ENCODE data around the gene EDIL3.

The EDIL3 gene

DNA sequence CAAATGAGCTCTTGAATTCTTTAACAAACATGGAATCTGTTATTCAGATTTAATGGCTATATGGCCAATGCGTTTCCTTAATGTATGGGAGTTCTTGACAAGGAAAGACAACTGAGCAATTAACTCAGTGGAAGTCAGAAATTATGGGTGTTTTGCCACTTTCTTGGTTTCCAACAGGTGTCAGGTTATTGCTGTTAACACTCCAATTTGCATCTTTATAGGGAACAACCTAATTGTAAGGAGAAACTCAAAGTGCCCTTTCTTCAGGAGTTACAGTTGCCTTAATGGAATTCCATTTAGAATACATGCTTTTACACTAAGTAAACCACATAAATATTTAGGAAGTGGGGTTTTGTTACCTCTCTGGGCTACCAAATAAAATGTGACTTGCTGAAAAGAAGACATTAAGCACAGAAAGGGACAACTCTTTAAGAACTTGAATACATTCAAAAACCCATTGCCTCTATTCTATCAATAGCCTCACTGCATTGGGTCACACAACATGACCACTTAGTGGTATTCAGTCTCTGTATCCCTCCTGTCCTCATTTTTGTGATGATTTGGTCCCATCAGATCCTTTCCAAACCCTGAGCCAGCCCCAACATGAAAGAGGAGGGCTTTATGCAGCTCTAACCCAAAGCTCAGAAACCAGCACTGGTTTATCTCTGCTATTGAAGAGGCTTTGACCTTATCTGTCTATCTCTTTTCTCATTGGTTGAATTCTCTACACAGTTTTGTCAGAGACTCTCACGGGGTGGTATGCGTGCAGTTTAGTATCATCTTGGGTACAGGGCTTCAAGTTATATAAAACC is 118.7 kb downstream of the EDIL3 start:
- Histone ChIP-seq H3K27ac (ENCODE audit: low read depth in 2 of 2, low read length in 2 of 2) (no peak overlapping the region), H3K4me1 (ENCODE audit: control insufficient read depth in 2 of 2, insufficient read depth in 2 of 2, low read length in 2 of 2) (no peaks in the 10 kb centered on the region)

DNA sequence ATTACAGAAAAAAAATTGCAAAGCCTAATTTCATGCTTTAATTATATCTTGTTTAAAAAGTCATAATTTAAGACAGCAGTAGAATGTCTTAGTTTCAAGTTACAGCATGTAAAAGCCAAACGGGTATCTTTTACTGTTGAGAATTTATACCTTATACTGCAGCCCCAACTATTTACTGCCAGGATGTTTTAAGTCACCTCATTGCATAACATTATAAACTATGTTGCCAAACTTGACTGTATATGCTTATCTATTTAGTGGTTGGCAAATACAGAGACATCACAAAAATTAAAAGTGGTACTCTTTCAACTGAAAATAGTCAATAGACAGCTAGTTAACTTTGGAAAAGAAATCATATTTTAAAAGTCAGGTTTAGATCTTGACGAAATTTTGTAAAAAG is 119.5 kb downstream of the EDIL3 start:
- H3K27me3 ChIP-seq (ENCODE audit: control insufficient read depth in 2 of 2, insufficient read depth in 2 of 2, low read length in 2 of 2) = no peaks in the 10 kb centered on the region
- no peaks in the 10 kb centered on the region for H3K4me1 ChIP-seq (ENCODE audit: control insufficient read depth in 2 of 2, insufficient read depth in 2 of 2, low read length in 2 of 2)
- H3K9me3 ChIP-seq (ENCODE audit: control insufficient read depth in 2 of 2, low read length in 2 of 2) = no peaks in the 10 kb centered on the region
- H3K9ac ChIP-seq (ENCODE audit: low read depth in 1 of 2, low read length in 2 of 2) = no peak overlapping the region
- H3K36me3 ChIP-seq (ENCODE audit: control insufficient read depth in 2 of 2, insufficient read depth in 2 of 2, low read length in 2 of 2) = no peaks in the 10 kb centered on the region
- H3K27ac ChIP-seq (ENCODE audit: low read depth in 2 of 2, low read length in 2 of 2) = no peak overlapping the region
- H3K4me3 ChIP-seq (ENCODE audit: low read length in 2 of 2) = no peak overlapping the region

More for the DNA sequence above, 118.7 kb downstream of the EDIL3 start:
- Histone ChIP-seq H3K9me3 (ENCODE audit: control insufficient read depth in 2 of 2, low read length in 2 of 2) (no peaks in the 10 kb centered on the region), H3K27me3 (ENCODE audit: control insufficient read depth in 2 of 2, insufficient read depth in 2 of 2, low read length in 2 of 2) (no peaks in the 10 kb centered on the region), H3K36me3 (ENCODE audit: control insufficient read depth in 2 of 2, insufficient read depth in 2 of 2, low read length in 2 of 2) (no peaks in the 10 kb centered on the region), H3K9ac (ENCODE audit: low read depth in 1 of 2, low read length in 2 of 2) (no peak overlapping the region), H3K4me3 (ENCODE audit: low read length in 2 of 2) (no peak overlapping the region)

DNA sequence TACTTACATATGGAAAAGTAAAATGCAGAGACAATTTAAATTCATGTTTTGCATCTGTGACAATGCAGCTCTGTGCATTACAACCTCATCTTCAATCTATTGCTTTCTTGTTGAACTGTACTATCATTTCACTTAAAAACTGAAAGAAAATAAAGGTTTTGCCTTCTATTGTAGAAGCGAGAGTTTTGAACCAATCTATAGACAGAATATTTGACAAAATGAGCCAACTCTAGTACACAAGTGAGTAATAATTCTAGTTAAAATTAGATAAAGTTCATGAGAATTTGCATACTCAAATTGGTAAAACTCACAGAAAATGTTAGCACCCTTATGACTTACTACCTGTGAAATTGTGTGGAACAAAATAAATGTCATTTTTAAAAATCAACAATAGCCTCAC is 123.7 kb downstream of the EDIL3 start:
- peaks cover 0 to 4% of the 10 kb centered on the region in 2 donors for H3K4me1 ChIP-seq (ENCODE audit: control insufficient read depth in 2 of 2, insufficient read depth in 2 of 2, low read length in 2 of 2)
- H3K9ac ChIP-seq (ENCODE audit: low read depth in 1 of 2, low read length in 2 of 2) = no peak overlapping the region

DNA sequence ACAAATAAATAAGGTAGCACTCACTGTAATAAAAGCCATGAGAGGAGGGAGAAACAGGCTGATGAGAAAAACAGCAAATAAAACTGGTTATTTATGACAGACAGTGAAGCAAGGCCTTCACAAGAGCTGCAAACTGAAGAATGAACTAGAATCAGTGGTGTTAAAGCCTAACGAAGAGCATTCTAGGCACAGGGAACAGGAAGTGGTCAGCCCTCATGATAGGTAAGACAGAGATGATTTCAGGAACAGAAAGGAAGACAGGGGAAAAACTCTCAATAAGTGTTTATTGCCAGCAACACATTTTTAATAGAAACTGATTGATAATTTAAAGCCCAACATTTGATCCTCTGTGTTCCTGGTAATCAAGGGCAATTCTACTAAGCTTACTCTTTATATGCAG is 124.5 kb downstream of the EDIL3 start:
- no peaks in the 10 kb centered on the region for H3K36me3 ChIP-seq (ENCODE audit: control insufficient read depth in 2 of 2, insufficient read depth in 2 of 2, low read length in 2 of 2)
- H3K4me1 ChIP-seq (ENCODE audit: control insufficient read depth in 2 of 2, insufficient read depth in 2 of 2, low read length in 2 of 2) = peaks cover 0 to 6% of the 10 kb centered on the region in 2 donors
- no peak overlapping the region for H3K4me3 ChIP-seq (ENCODE audit: low read length in 2 of 2)
- H3K27me3 ChIP-seq (ENCODE audit: control insufficient read depth in 2 of 2, insufficient read depth in 2 of 2, low read length in 2 of 2) = no peaks in the 10 kb centered on the region
- no peak overlapping the region for H3K27ac ChIP-seq (ENCODE audit: low read depth in 2 of 2, low read length in 2 of 2)
- no peaks in the 10 kb centered on the region for H3K9me3 ChIP-seq (ENCODE audit: control insufficient read depth in 2 of 2, low read length in 2 of 2)
- H3K9ac ChIP-seq (ENCODE audit: low read depth in 1 of 2, low read length in 2 of 2) = no peak overlapping the region

More for the DNA sequence above, 123.7 kb downstream of the EDIL3 start:
- H3K36me3 ChIP-seq (ENCODE audit: control insufficient read depth in 2 of 2, insufficient read depth in 2 of 2, low read length in 2 of 2) = no peaks in the 10 kb centered on the region
- H3K9me3 ChIP-seq (ENCODE audit: control insufficient read depth in 2 of 2, low read length in 2 of 2) = no peaks in the 10 kb centered on the region
- H3K27me3 ChIP-seq (ENCODE audit: control insufficient read depth in 2 of 2, insufficient read depth in 2 of 2, low read length in 2 of 2) = no peaks in the 10 kb centered on the region
- no peak overlapping the region for H3K27ac ChIP-seq (ENCODE audit: low read depth in 2 of 2, low read length in 2 of 2)
- no peak overlapping the region for H3K4me3 ChIP-seq (ENCODE audit: low read length in 2 of 2)

GRCh38 chr5:84259283-84260045 is 125.2 kb downstream of the EDIL3 start:
- peaks cover 0 to 7% of the 10 kb centered on the region in 2 donors for H3K4me1 ChIP-seq (ENCODE audit: control insufficient read depth in 2 of 2, insufficient read depth in 2 of 2, low read length in 2 of 2)
- H3K9ac ChIP-seq (ENCODE audit: low read depth in 1 of 2, low read length in 2 of 2) = no peak overlapping the region
- H3K9me3 ChIP-seq (ENCODE audit: control insufficient read depth in 2 of 2, low read length in 2 of 2) = no peaks in the 10 kb centered on the region
- H3K27ac ChIP-seq (ENCODE audit: low read depth in 2 of 2, low read length in 2 of 2) = no peak overlapping the region
- no peaks in the 10 kb centered on the region for H3K36me3 ChIP-seq (ENCODE audit: control insufficient read depth in 2 of 2, insufficient read depth in 2 of 2, low read length in 2 of 2)
- no peaks in the 10 kb centered on the region for H3K27me3 ChIP-seq (ENCODE audit: control insufficient read depth in 2 of 2, insufficient read depth in 2 of 2, low read length in 2 of 2)
- no peak overlapping the region for H3K4me3 ChIP-seq (ENCODE audit: low read length in 2 of 2)

- H3K4me1 ChIP-seq (ENCODE audit: control insufficient read depth in 2 of 2, insufficient read depth in 2 of 2, low read length in 2 of 2) = peaks cover 0 to 7% of the 10 kb centered on the region in 2 donors
- H3K27me3 ChIP-seq (ENCODE audit: control insufficient read depth in 2 of 2, insufficient read depth in 2 of 2, low read length in 2 of 2) = no peaks in the 10 kb centered on the region
- no peak overlapping the region for H3K4me3 ChIP-seq (ENCODE audit: low read length in 2 of 2)
- H3K9ac ChIP-seq (ENCODE audit: low read depth in 1 of 2, low read length in 2 of 2) = no peak overlapping the region
- no peaks in the 10 kb centered on the region for H3K9me3 ChIP-seq (ENCODE audit: control insufficient read depth in 2 of 2, low read length in 2 of 2)
- no peak overlapping the region for H3K27ac ChIP-seq (ENCODE audit: low read depth in 2 of 2, low read length in 2 of 2)
- no peaks in the 10 kb centered on the region for H3K36me3 ChIP-seq (ENCODE audit: control insufficient read depth in 2 of 2, insufficient read depth in 2 of 2, low read length in 2 of 2)
Observed at GRCh38 chr5:84257061-84257460, 127.6 kb downstream of the EDIL3 start.

DNA sequence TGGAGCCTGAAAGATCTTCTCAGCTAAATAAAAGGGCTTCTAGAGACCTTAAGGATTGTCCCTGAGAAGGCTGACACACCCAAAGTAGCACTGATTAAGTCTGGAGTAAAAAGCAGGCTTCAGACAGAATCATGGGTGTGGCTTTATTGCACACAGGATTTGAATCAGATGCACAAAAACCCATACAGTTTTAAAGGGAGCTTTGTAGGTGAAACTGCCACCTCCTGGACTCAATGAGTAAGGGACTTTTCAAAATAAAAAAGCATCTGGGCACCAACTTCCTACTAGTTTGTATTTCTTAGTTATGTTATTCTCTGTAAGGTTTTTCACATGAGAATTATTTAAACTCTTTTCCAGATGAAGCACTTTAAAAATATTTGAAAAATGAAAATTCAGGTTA is 129.4 kb downstream of the EDIL3 start:
- H3K36me3 ChIP-seq (ENCODE audit: control insufficient read depth in 2 of 2, insufficient read depth in 2 of 2, low read length in 2 of 2) = no peaks in the 10 kb centered on the region

DNA sequence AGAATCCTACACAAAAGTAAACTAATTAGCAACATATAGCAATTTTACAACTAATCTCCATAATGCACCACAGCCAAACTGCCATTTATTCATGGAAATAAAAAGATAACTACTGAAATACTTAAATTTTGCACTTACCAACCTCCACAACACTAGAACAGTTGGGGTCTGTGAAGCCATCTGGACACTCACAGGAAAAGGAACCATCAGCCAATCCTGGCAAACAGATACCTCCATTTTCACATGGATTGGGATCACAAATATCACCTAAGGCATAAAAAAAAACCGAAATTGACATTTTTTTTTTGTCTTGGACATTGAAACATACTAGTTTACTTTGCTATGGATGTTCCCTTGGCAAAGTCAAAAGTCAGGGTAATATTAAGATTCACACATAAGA is 130.7 kb downstream of the EDIL3 start:
- Histone ChIP-seq H3K9me3 (ENCODE audit: control insufficient read depth in 2 of 2, low read length in 2 of 2) (no peaks in the 10 kb centered on the region), H3K9ac (ENCODE audit: low read depth in 1 of 2, low read length in 2 of 2) (no peak overlapping the region)

More for the DNA sequence above, 129.4 kb downstream of the EDIL3 start:
- H3K9ac ChIP-seq (ENCODE audit: low read depth in 1 of 2, low read length in 2 of 2) = no peak overlapping the region
- H3K27ac ChIP-seq (ENCODE audit: low read depth in 2 of 2, low read length in 2 of 2) = no peak overlapping the region
- no peak overlapping the region for H3K4me3 ChIP-seq (ENCODE audit: low read length in 2 of 2)
- H3K9me3 ChIP-seq (ENCODE audit: control insufficient read depth in 2 of 2, low read length in 2 of 2) = no peaks in the 10 kb centered on the region
- peaks cover 0 to 7% of the 10 kb centered on the region in 2 donors for H3K4me1 ChIP-seq (ENCODE audit: control insufficient read depth in 2 of 2, insufficient read depth in 2 of 2, low read length in 2 of 2)
- H3K27me3 ChIP-seq (ENCODE audit: control insufficient read depth in 2 of 2, insufficient read depth in 2 of 2, low read length in 2 of 2) = no peaks in the 10 kb centered on the region

GRCh38 chr5:84251503-84251902 is 133.2 kb downstream of the EDIL3 start:
- Histone ChIP-seq H3K9ac (ENCODE audit: low read depth in 1 of 2, low read length in 2 of 2) (no peak overlapping the region), H3K9me3 (ENCODE audit: control insufficient read depth in 2 of 2, low read length in 2 of 2) (no peaks in the 10 kb centered on the region), H3K27me3 (ENCODE audit: control insufficient read depth in 2 of 2, insufficient read depth in 2 of 2, low read length in 2 of 2) (no peaks in the 10 kb centered on the region), H3K4me3 (ENCODE audit: low read length in 2 of 2) (no peak overlapping the region), H3K27ac (ENCODE audit: low read depth in 2 of 2, low read length in 2 of 2) (no peak overlapping the region), H3K36me3 (ENCODE audit: control insufficient read depth in 2 of 2, insufficient read depth in 2 of 2, low read length in 2 of 2) (no peaks in the 10 kb centered on the region), H3K4me1 (ENCODE audit: control insufficient read depth in 2 of 2, insufficient read depth in 2 of 2, low read length in 2 of 2) (peaks cover 0 to 3% of the 10 kb centered on the region in 2 donors)

More for the DNA sequence above, 130.7 kb downstream of the EDIL3 start:
- H3K4me1 ChIP-seq (ENCODE audit: control insufficient read depth in 2 of 2, insufficient read depth in 2 of 2, low read length in 2 of 2) = peaks cover 0 to 3% of the 10 kb centered on the region in 2 donors
- H3K4me3 ChIP-seq (ENCODE audit: low read length in 2 of 2) = no peak overlapping the region
- H3K36me3 ChIP-seq (ENCODE audit: control insufficient read depth in 2 of 2, insufficient read depth in 2 of 2, low read length in 2 of 2) = no peaks in the 10 kb centered on the region
- H3K27me3 ChIP-seq (ENCODE audit: control insufficient read depth in 2 of 2, insufficient read depth in 2 of 2, low read length in 2 of 2) = no peaks in the 10 kb centered on the region
- no peak overlapping the region for H3K27ac ChIP-seq (ENCODE audit: low read depth in 2 of 2, low read length in 2 of 2)

DNA sequence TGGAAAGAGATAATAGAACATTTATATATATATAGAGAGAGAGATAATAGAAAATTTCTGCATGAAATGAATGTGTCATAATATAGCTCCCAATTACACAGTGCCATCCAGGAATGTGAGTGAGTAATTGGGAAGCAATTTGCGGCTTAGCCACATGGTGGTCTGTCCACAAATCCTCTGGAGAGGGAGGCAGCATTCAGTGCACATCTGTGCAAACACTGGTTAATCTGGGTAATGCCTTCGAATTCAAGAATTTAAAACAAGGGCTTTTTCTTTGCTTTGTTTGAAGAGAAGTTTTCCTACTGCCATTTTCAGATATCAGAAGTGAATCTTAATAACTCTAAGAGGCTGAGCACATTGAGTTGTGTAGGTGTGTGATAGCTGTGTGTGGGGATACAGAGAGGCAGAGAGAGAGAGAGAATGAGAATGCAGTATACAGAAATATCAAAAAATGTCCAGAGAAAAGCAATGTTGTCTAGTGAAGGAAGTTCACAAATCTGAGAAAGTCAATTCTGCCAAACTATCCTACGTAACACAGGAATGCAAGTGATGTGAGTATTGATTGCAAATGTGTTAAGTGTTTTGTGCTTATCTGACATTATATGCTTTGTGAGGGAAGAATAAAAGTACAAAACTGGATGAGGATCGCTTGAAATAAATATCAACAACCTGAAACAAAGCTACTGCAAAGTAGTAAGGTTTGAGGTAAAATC is 134.6 kb downstream of the EDIL3 start:
- Histone ChIP-seq H3K4me3 (ENCODE audit: low read length in 2 of 2) (no peak overlapping the region), H3K27ac (ENCODE audit: low read depth in 2 of 2, low read length in 2 of 2) (no peak overlapping the region), H3K27me3 (ENCODE audit: control insufficient read depth in 2 of 2, insufficient read depth in 2 of 2, low read length in 2 of 2) (no peaks in the 10 kb centered on the region), H3K9ac (ENCODE audit: low read depth in 1 of 2, low read length in 2 of 2) (no peak overlapping the region), H3K4me1 (ENCODE audit: control insufficient read depth in 2 of 2, insufficient read depth in 2 of 2, low read length in 2 of 2) (peaks cover 0 to under 1% of the 10 kb centered on the region in 2 donors), H3K9me3 (ENCODE audit: control insufficient read depth in 2 of 2, low read length in 2 of 2) (no peaks in the 10 kb centered on the region), H3K36me3 (ENCODE audit: control insufficient read depth in 2 of 2, insufficient read depth in 2 of 2, low read length in 2 of 2) (no peaks in the 10 kb centered on the region)

Measured in mucosa of rectum (tissue), 2 donors.